Activated B cell treated with CpG ODN at 0.5 μM for 24 hours (primary cell): ENCODE results near the gene CDKN2AIPNL. TPM values are rescaled to one million over a fixed set of nuclear protein-coding genes. Genes with fewer than 3 reads are reported as not detected.

Source experiments
- ATAC-seq: fragments of 200-7000 bp; cut with Tn5 transposase; one replicate; pipeline ENCODE4 v1.10.0; 2021; ENCODE audit warnings: low read depth, mild to moderate bottlenecking, moderate library complexity
- CTCF ChIA-PET: fragments of 350-600 bp; sonication (Branson Sonifier 250); formaldehyde crosslinking; loops from one replicate; lab custom pipeline; 2021; ENCODE audit warnings: antibody characterized with exemption; lab: Charles Lee
- POLR2A ChIA-PET: fragments of 350-600 bp; sonication (Branson Sonifier 250); formaldehyde crosslinking; loops from one replicate; lab custom pipeline; 2021; ENCODE audit warnings: antibody characterized with exemption; lab: Charles Lee
- DNase-seq: peaks from one replicate; pipeline ENCODE4 v3.0.0; 2022
- H3K27ac Mint-ChIP-seq: one replicate; pipeline ENCODE4 v1.8.0; 2020; ENCODE audit warnings: mixed read lengths
- H3K27me3 Mint-ChIP-seq: one replicate; pipeline ENCODE4 v1.8.0; 2021; ENCODE audit warnings: mixed read lengths
- H3K36me3 Mint-ChIP-seq: one replicate; pipeline ENCODE4 v1.8.0; 2021; ENCODE audit warnings: low read depth, mixed read lengths
- H3K4me1 Mint-ChIP-seq: one replicate; pipeline ENCODE4 v1.8.0; 2021; ENCODE audit warnings: mixed read lengths
- H3K4me3 Mint-ChIP-seq: one replicate; pipeline ENCODE4 v1.8.0; 2020; ENCODE audit warnings: mild to moderate bottlenecking, mixed read lengths
- H3K9me3 Mint-ChIP-seq: one replicate; pipeline ENCODE4 v1.8.0; 2020; ENCODE audit warnings: mixed read lengths
- intact Hi-C: fragments of 100-400 bp; cut with micrococcal nuclease; formaldehyde crosslinking; loops from one replicate; pipeline ENCODE4 v1.15.1; 2024
- total RNA-seq: library from RNA; stranded (reverse); gene quantifications from 2 replicates; pipeline ENCODE4 v1.2.3, GENCODE V29; 2022
- TF ChIP-seq, protein P1 (sequence below): fragments of 200-600 bp; IDR thresholded peaks from one replicate; pipeline ENCODE4 v1.8.0; 2022; ENCODE audit warnings: antibody characterized with exemption, mild to moderate bottlenecking

The CDKN2AIPNL gene
- total RNA-seq, 1 donor from 2014 or later, result 21.6 TPM

DNA sequence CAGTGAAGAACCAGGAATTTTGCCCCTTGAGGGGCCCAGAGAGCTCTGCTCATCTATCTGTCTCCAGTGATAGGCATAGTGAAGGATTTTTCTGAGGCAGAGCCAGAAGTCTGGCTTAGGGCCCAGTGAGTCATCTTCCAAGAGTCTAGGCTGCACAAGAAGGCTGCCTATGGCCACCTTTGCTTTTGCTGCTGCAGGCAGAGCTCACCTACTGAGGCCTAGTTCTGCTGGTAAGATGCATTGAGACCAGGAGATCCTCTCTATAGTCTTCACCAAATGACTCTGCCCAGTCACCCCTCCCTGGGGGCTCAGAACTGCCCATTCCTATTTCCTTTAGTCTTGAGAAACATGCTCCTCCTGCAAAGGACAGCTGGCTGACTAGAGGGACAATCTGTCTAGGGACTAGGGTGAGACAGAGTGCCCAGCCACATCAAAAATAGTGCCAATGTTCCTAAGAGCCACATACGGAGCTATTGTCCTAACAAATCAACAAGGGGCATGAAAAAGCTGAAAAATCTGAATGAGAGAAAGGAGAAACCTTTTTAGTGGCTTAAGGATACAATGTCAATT lies 40.3 kb upstream of the CDKN2AIPNL start:
- CTCF ChIA-PET, result no interaction called here
- no peak overlapping the region for H3K4me3 Mint-ChIP-seq
- H3K4me1 Mint-ChIP-seq, result peaks cover 19% of the 10 kb centered on the region
- DNase-seq, result no peak
- intact Hi-C loops, result no loop called here
- TF ChIP-seq, protein P1, sequence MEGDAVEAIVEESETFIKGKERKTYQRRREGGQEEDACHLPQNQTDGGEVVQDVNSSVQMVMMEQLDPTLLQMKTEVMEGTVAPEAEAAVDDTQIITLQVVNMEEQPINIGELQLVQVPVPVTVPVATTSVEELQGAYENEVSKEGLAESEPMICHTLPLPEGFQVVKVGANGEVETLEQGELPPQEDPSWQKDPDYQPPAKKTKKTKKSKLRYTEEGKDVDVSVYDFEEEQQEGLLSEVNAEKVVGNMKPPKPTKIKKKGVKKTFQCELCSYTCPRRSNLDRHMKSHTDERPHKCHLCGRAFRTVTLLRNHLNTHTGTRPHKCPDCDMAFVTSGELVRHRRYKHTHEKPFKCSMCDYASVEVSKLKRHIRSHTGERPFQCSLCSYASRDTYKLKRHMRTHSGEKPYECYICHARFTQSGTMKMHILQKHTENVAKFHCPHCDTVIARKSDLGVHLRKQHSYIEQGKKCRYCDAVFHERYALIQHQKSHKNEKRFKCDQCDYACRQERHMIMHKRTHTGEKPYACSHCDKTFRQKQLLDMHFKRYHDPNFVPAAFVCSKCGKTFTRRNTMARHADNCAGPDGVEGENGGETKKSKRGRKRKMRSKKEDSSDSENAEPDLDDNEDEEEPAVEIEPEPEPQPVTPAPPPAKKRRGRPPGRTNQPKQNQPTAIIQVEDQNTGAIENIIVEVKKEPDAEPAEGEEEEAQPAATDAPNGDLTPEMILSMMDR, result no peak
- no peaks in the 10 kb centered on the region for H3K36me3 Mint-ChIP-seq
- H3K27me3 Mint-ChIP-seq, result no peaks in the 10 kb centered on the region
- H3K27ac Mint-ChIP-seq, result no peak overlapping the region
- POLR2A ChIA-PET, result no interaction called here
- no peak for ATAC-seq
- H3K9me3 Mint-ChIP-seq, result no peaks in the 10 kb centered on the region

GRCh38 chr5:134451225-134451935 lies 39.7 kb upstream of the CDKN2AIPNL start:
- DNase-seq (no peak), ATAC-seq (no peak)
- Mint-ChIP-seq H3K36me3 (no peaks in the 10 kb centered on the region), H3K9me3 (no peaks in the 10 kb centered on the region), H3K4me3 (no peak overlapping the region), H3K27ac (no peak overlapping the region), H3K27me3 (no peaks in the 10 kb centered on the region), H3K4me1 (peaks cover 25% of the 10 kb centered on the region)
- intact Hi-C loops, result no loop called here
- POLR2A ChIA-PET, result interaction anchor here (1.0 kb wide), 1 partner anchor 74 kb away, joined by 3 read pairs; the partner anchor contains the start of gene JADE2
- TF ChIP-seq, protein P1, result no peak
- CTCF ChIA-PET, result no interaction called here

DNA sequence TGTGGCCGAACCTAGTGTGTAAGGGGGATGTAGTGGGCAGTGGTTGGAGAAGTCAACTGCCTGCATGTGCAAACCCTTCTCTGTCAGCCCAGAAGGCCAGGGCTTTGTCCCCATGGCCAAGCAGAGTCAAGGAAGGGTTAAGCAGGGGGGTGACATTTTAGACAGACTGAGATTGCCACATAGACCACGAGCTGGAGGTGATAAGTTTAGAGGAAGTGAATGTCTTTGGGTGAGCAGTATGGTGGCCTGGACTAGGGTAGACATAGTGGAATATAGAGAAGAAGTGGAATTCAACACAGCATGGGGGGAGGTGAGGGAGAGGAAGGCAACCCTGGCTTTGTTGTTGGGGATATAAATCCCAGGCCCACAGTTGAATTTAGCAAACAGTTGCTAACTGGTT lies 38.7 kb upstream of the CDKN2AIPNL start:
- no peaks in the 10 kb centered on the region for H3K27me3 Mint-ChIP-seq
- H3K4me1 Mint-ChIP-seq, result peaks cover 35% of the 10 kb centered on the region
- H3K4me3 Mint-ChIP-seq, result no peak overlapping the region
- POLR2A ChIA-PET, result interaction anchor here (1.0 kb wide), 1 partner anchor 75 kb away, joined by 3 read pairs; the partner anchor contains the start of gene JADE2
- H3K27ac Mint-ChIP-seq, result no peak overlapping the region
- ATAC-seq, result no peak
- intact Hi-C loops, result no loop called here
- no peaks in the 10 kb centered on the region for H3K36me3 Mint-ChIP-seq
- CTCF ChIA-PET, result no interaction called here
- DNase-seq, result no peak
- TF ChIP-seq, protein P1, result no peak
- H3K9me3 Mint-ChIP-seq, result no peaks in the 10 kb centered on the region

GRCh38 chr5:134449167-134449566 lies 37.5 kb upstream of the CDKN2AIPNL start:
- intact Hi-C loops, result loop anchor here (5.0 kb wide), 1 partner anchor 93 kb away; no protein-coding TSS in a partner anchor
- H3K27me3 Mint-ChIP-seq, result no peaks in the 10 kb centered on the region
- TF ChIP-seq, protein P1, result no peak
- no peak overlapping the region for H3K4me3 Mint-ChIP-seq
- ChIA-PET POLR2A (interaction anchor here (1.8 to 2.4 kb wide), 2 partner anchors 13 to 76 kb away, joined by 7 to 10 read pairs; partner anchors contain the start of gene JADE2), CTCF (interaction anchor here (1.5 kb wide), 1 partner anchor 77 kb away, joined by 4 read pairs; no protein-coding TSS in a partner anchor)
- no peak overlapping the region for H3K27ac Mint-ChIP-seq
- no peak for ATAC-seq
- no peaks in the 10 kb centered on the region for H3K36me3 Mint-ChIP-seq
- H3K9me3 Mint-ChIP-seq, result no peaks in the 10 kb centered on the region
- peaks cover 43% of the 10 kb centered on the region for H3K4me1 Mint-ChIP-seq
- no peak for DNase-seq
